Measurements from ENCODE around the gene SH3BP4.

SH3BP4 gene

DNA sequence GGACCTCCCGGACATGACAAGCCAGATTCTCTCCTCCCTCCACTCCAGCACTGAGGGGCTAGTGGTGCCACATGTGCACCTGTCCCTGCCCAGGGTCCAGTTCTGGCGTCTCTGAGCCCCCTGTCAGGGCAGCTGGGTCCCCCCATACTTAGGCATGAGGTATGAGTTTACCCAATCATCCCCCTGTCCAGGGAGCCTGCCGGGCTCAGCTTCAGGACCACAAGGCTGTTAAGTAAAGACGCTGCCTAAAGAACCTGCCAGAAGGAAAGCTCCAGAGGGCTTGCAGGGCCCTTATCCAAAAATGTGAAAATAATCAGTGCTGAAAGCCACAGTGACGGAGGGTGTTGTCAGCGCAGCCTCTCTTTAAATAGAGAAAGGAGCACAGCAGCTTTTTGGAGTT lies 40.0 kb downstream of the SH3BP4 start:
- no peaks in the 10 kb centered on the region for H3K9me2 ChIP-seq (replicated peaks; ENCODE audit: insufficient read depth, low read length)
- no peaks in the 10 kb centered on the region for H3K36me3 ChIP-seq (ENCODE audit: low read length)
- H4K20me1 ChIP-seq (ENCODE audit: low read depth, low read length): no peaks in the 10 kb centered on the region
- TF ChIP-seq, protein P1, sequence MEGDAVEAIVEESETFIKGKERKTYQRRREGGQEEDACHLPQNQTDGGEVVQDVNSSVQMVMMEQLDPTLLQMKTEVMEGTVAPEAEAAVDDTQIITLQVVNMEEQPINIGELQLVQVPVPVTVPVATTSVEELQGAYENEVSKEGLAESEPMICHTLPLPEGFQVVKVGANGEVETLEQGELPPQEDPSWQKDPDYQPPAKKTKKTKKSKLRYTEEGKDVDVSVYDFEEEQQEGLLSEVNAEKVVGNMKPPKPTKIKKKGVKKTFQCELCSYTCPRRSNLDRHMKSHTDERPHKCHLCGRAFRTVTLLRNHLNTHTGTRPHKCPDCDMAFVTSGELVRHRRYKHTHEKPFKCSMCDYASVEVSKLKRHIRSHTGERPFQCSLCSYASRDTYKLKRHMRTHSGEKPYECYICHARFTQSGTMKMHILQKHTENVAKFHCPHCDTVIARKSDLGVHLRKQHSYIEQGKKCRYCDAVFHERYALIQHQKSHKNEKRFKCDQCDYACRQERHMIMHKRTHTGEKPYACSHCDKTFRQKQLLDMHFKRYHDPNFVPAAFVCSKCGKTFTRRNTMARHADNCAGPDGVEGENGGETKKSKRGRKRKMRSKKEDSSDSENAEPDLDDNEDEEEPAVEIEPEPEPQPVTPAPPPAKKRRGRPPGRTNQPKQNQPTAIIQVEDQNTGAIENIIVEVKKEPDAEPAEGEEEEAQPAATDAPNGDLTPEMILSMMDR (IDR thresholded peaks at IDR 0.05; ENCODE audit: insufficient read depth, low read length, poor library complexity, severe bottlenecking): no peak
- no peak for TF ChIP-seq EZH2phosphoT487 (conservative IDR thresholded peaks at IDR 0.05; ENCODE audit: low read length)
- no peaks in the 10 kb centered on the region for H3F3A ChIP-seq (ENCODE audit: insufficient read depth)
- no peak overlapping the region for H3K4me2 ChIP-seq (ENCODE audit: low read depth, low read length, poor library complexity, severe bottlenecking)
- H3K4me3 ChIP-seq (ENCODE audit: insufficient read depth, low read length, poor library complexity, severe bottlenecking): no peak overlapping the region
- H2AFZ ChIP-seq (ENCODE audit: low read depth, low read length, severe bottlenecking): no peak overlapping the region
- no peak overlapping the region for H3K27ac ChIP-seq (ENCODE audit: low read depth, low read length)
- no peak overlapping the region for H3K9ac ChIP-seq (ENCODE audit: low read length)
- H3K27me3 ChIP-seq (ENCODE audit: low read length): no peaks in the 10 kb centered on the region
- no peaks in the 10 kb centered on the region for H3K79me2 ChIP-seq (ENCODE audit: insufficient read depth, low read length)
- H3K9me3 ChIP-seq (ENCODE audit: insufficient read depth, low read length): no peaks in the 10 kb centered on the region

GRCh38 chr2:234992196-234992595 lies 40.4 kb downstream of the SH3BP4 start:
- H3F3A ChIP-seq (ENCODE audit: insufficient read depth): no peaks in the 10 kb centered on the region
- no peak overlapping the region for H3K4me2 ChIP-seq (ENCODE audit: low read depth, low read length, poor library complexity, severe bottlenecking)
- H3K9me3 ChIP-seq (ENCODE audit: insufficient read depth, low read length): no peaks in the 10 kb centered on the region
- no peaks in the 10 kb centered on the region for H3K9me2 ChIP-seq (replicated peaks; ENCODE audit: insufficient read depth, low read length)
- no peaks in the 10 kb centered on the region for H3K79me2 ChIP-seq (ENCODE audit: insufficient read depth, low read length)
- H3K4me3 ChIP-seq (ENCODE audit: insufficient read depth, low read length, poor library complexity, severe bottlenecking): no peak overlapping the region
- no peak overlapping the region for H2AFZ ChIP-seq (ENCODE audit: low read depth, low read length, severe bottlenecking)
- no peak for TF ChIP-seq EZH2phosphoT487 (conservative IDR thresholded peaks at IDR 0.05; ENCODE audit: low read length)
- TF ChIP-seq, protein P1 (IDR thresholded peaks at IDR 0.05; ENCODE audit: insufficient read depth, low read length, poor library complexity, severe bottlenecking): no peak
- no peaks in the 10 kb centered on the region for H3K27me3 ChIP-seq (ENCODE audit: low read length)
- no peak overlapping the region for H3K27ac ChIP-seq (ENCODE audit: low read depth, low read length)
- no peaks in the 10 kb centered on the region for H4K20me1 ChIP-seq (ENCODE audit: low read depth, low read length)
- H3K9ac ChIP-seq (ENCODE audit: low read length): no peak overlapping the region
- no peaks in the 10 kb centered on the region for H3K36me3 ChIP-seq (ENCODE audit: low read length)

- Histone ChIP-seq H3K27me3 (ENCODE audit: low read length) (no peaks in the 10 kb centered on the region), H3F3A (ENCODE audit: insufficient read depth) (no peaks in the 10 kb centered on the region), H3K9me2 (replicated peaks; ENCODE audit: insufficient read depth, low read length) (no peaks in the 10 kb centered on the region), H3K9ac (ENCODE audit: low read length) (no peak overlapping the region), H3K27ac (ENCODE audit: low read depth, low read length) (no peak overlapping the region), H2AFZ (ENCODE audit: low read depth, low read length, severe bottlenecking) (no peak overlapping the region), H4K20me1 (ENCODE audit: low read depth, low read length) (no peaks in the 10 kb centered on the region), H3K36me3 (ENCODE audit: low read length) (no peaks in the 10 kb centered on the region), H3K4me3 (ENCODE audit: insufficient read depth, low read length, poor library complexity, severe bottlenecking) (no peak overlapping the region), H3K79me2 (ENCODE audit: insufficient read depth, low read length) (no peaks in the 10 kb centered on the region), H3K4me2 (ENCODE audit: low read depth, low read length, poor library complexity, severe bottlenecking) (no peak overlapping the region), H3K9me3 (ENCODE audit: insufficient read depth, low read length) (no peaks in the 10 kb centered on the region)
- TF ChIP-seq, protein P1 (IDR thresholded peaks at IDR 0.05; ENCODE audit: insufficient read depth, low read length, poor library complexity, severe bottlenecking): no peak
- TF ChIP-seq EZH2phosphoT487 (conservative IDR thresholded peaks at IDR 0.05; ENCODE audit: low read length): no peak
These were observed 41.0 kb downstream of the SH3BP4 start for GRCh38 chr2:234992624-234993349.

Data from SU-DHL-6 (cell line).